ENCODE results near the gene DLK2. TPM values are rescaled to one million over a fixed set of nuclear protein-coding genes. Genes with fewer than 3 reads are reported as not detected.

The DLK2 gene
- total RNA-seq, 1 experiment from 2014 or later: 1.6 TPM

GRCh38 chr6:43481591-43482236 is 26.4 kb upstream of the DLK2 start (continued):
- TF ChIP-seq ZBTB33 (IDR thresholded peaks at IDR 0.05; ENCODE audit: extremely low read depth, insufficient replicate concordance, low read length): no peak
- peak; percentile 32; the same call in 1 of the 2 replicates for TF ChIP-seq JUND (IDR thresholded peaks at IDR 0.05)
- TF ChIP-seq FOSL1 (IDR thresholded peaks at IDR 0.05; ENCODE audit: low read depth): peak; percentile 58
- TF ChIP-seq CEBPB (IDR thresholded peaks at IDR 0.05; ENCODE audit: low read depth): no peak
- TF ChIP-seq MAX (IDR thresholded peaks at IDR 0.05): peak; percentile 42; the same call in 1 of the 2 replicates

GRCh38 chr6:43481075-43481474 is 25.7 kb upstream of the DLK2 start:
- H4K20me1 ChIP-seq (ENCODE audit: insufficient read depth): no peaks in the 10 kb centered on the region
- H3K4me1 ChIP-seq (ENCODE audit: control insufficient read depth in 1 of 2, insufficient read depth in 2 of 2, low read length in 2 of 2): peaks cover 9 to 45% of the 10 kb centered on the region in 2 experiments; a peak in 3 of 4 replicates
- intact Hi-C loops (cut with micrococcal nuclease): no loop called here
- H3K27ac ChIP-seq (ENCODE audit: low read depth, low read length): no peak overlapping the region; the same call in 1 of the 2 replicates
- ChIA-PET CTCF (interaction anchor here (0.7 kb wide), 1 partner anchor 12 kb away, joined by 5 read pairs; no protein-coding TSS in a partner anchor), RAD21 (ENCODE audit: low non-redundant PET in 1 of 2, low total read pairs in 2 of 2, uncharacterized antibody in 2 of 2, unreplicated experiment in 2 of 2) (no interaction called here), POLR2A (interaction anchor here (0.6 to 0.7 kb wide), 3 partner anchors 284 to 592 kb away, joined by 3 to 6 read pairs (median 4); no protein-coding TSS in a partner anchor)
- ATAC-seq (no peak), DNase-seq (ENCODE audit: low read depth, low spot score) (no peak)
- no peak overlapping the region for H3K9ac ChIP-seq (ENCODE audit: low read length)
- no peaks in the 10 kb centered on the region for H3K36me3 ChIP-seq (ENCODE audit: control insufficient read depth in 1 of 2, insufficient read depth in 2 of 2, low read length in 2 of 2)
- TF ChIP-seq SRF (IDR thresholded peaks at IDR 0.05; ENCODE audit: low read depth) (no peak), CEBPB (IDR thresholded peaks at IDR 0.05; ENCODE audit: low read depth) (peak; percentile 79)
- H3K4me2 ChIP-seq (ENCODE audit: low read length): peak overlapping the region; percentile 60
- H3K9me3 ChIP-seq (ENCODE audit: control insufficient read depth in 1 of 2, insufficient read depth in 1 of 2, low read depth in 1 of 2, low read length in 2 of 2): no peaks in the 10 kb centered on the region
- H2AFZ ChIP-seq (ENCODE audit: low read depth, low read length, poor library complexity, severe bottlenecking): no peak overlapping the region
- no peaks in the 10 kb centered on the region for H3K9me2 ChIP-seq (ENCODE audit: insufficient read depth)
- no peaks in the 10 kb centered on the region for H3K27me3 ChIP-seq (ENCODE audit: insufficient read depth, low read length)
- H3K4me3 ChIP-seq (replicated peaks in 1 of 2; ENCODE audit: low read depth in 1 of 2, low read length in 2 of 2): no peak overlapping the region
- BruUV-seq (replicated peaks): no TSS peak
- peaks cover 75% of the 10 kb centered on the region for H3K79me2 ChIP-seq (ENCODE audit: insufficient read depth, low read length)

All from HCT116 (cell line).